Spleen (tissue), 7 donors: ENCODE measurements around the gene RIMS3.

Source experiments
- CTCF ChIP-seq, 11 experiments: fragments of 200-600 bp in 7 of 11; fragments of 450-650 bp in 4 of 11; sonication (generic) in 4 of 11; IDR thresholded peaks in 8 of 11; conservative IDR thresholded peaks in 3 of 11; 1 replicate in 7 of 11; 2 replicates in 4 of 11; pipeline versions ENCODE4 v1.4.0 to v1.8.0; 2016 to 2021; ENCODE audit warnings: antibody characterized with exemption in 11 of 11, inconsistent platforms in 4 of 11, mild to moderate bottlenecking in 1 of 11
- POLR2AphosphoS5 ChIP-seq, 3 donors: sonication (generic); formaldehyde crosslinking; IDR thresholded peaks; one replicate each; pipeline ENCODE4 v1.5.1; 2017; ENCODE audit warnings: antibody characterized with exemption in 3 of 3
- donor health status: DM: no; HTN: no; CAD: no; lungs with moderate emphysema.
- donor health status: DM: no; HTN: no; CAD: no.
- donor health status: DM: no; HTN: no; CAD: no.

GRCh38 chr1:40627987-40628902 lies 37.2 kb downstream of the RIMS3 start:
- TF ChIP-seq POLR2AphosphoS5 (IDR thresholded peaks at IDR 0.05) (no peak), CTCF (IDR thresholded peaks at IDR 0.05 in 8 of 11, conservative IDR thresholded peaks at IDR 0.05 in 3 of 11) (no peak)
